ENCODE measurements around the gene VDR. TPM values are rescaled to one million over a fixed set of nuclear protein-coding genes. Genes with fewer than 3 reads are reported as not detected.
"Not testable (repeated sequence)": the region's sequence is repeated elsewhere in the genome, so short reads cannot be mapped to it uniquely, and the experiment has no call there.

VDR gene
- polyA plus RNA-seq, 10 donors, result 0.21 to 1.5 (median 0.44) TPM

DNA sequence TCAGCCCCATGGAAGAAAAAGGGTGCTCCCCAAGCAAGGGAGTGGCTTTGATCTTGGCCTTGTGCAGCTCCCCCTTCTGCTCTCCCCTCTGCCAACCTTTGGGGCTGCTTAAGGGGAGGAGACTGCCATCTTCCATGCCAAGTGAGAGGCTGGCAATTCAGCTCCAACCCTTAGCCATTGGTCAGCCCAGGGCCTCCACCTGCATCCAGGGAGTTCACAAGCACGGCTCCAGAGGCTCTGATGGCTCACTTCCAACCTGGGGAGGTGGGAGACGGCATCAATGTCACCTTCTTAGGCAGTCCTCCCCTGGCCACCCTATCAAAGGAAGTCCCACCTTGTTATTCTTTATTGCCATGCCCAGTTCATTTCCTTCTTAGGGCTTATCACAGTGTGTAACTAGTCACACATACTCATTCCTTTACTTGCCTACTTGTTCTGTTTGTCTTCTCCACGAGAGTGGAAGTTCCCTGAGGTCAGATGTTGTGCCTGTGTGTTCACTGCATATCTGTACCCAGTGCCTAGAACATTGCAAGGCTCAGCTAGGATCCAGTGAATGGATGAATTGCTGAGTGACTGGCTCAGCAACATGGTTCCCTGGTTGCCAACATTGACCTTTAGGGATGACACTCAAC, 90.1 kb downstream of the VDR start:
- no peak for DNase-seq

DNA sequence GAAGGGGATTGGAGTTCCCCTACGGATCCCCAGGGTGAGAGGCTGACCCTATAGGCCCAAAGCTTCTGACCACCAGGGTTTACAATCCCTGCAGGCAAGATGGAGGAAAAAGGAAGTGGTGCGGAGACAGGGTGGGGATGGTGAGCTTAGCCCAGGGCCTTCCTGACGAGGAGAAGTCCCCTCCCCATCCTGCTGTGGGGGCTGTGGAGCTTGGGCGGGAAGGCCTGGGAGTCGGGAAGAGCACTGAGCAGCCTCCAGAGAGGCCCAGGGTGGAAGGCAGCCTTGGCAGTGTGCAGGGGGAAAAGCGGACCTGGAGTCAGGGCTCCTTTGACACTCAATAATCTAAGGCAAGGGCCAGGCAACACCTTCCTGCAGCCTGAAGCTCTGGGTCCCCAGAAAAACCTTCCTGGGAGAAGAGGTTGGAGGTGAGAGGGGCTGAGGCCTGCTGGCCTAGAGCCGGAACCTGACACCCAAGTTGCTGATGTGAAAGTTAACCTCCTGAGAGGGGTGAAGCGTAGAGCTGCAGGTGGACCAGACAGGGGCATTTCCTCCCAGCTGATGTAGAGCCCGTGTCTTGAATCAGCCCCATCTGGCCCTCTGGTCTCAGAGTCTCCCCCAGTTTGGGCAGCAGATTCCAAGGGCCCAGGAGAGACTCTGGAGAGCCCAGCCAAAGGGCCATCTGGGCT, 91.1 kb downstream of the VDR start:
- DNase-seq, result peak in 1 of 3 donors; percentile 62

- peak; percentile 73 to 92 (median 89) for DNase-seq
These were observed 91.8 kb downstream of the VDR start for GRCh38 chr12:47812797-47813510.

DNA sequence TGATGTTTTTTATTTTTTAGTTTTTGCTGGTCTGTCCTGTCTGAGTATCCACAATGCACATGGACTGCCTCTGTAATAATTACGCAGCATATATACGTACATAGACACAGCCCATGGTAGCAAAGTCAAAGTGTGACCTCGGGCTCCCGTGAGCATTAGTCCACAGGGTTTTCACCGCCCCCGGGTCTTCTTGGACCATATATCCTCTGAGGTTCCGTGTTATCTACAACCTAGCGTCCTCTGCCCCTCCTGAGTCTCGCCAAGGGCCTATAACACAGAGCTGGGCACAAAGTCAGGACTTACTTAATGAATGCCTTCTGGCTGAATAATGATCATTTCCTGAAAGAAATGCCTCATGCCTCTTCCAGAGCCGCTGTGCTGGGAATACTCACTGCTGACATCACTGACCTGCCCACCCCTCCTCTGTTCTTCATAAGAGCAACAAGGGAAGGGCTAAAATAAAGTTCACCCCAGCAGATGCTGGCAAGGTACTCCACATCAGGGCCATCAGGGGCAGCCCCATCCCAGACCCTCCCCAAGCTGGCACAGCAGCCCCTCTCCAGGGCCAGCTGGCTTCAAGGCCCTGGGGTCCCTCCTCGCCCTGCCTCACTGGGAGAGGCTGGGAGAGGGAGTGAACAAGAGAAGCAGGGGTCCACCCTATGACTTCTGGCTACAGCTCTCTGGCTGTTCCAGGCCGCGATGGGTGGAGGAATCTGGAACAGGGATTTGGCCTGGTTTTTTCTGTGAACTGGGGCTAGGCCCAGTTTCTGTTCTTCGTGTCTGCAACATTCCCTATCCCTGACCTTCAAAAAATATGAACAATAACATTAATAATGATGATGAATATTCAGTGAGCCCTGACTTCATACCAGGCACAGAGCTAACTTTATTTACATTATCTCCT, 93.0 kb downstream of the VDR start:
- DNase-seq, result peak; percentile 68 to 94 (median 87)

- DNase-seq, result peak in 1 of 3 donors; percentile 34
These were observed 93.8 kb downstream of the VDR start for GRCh38 chr12:47811072-47811396.

DNA sequence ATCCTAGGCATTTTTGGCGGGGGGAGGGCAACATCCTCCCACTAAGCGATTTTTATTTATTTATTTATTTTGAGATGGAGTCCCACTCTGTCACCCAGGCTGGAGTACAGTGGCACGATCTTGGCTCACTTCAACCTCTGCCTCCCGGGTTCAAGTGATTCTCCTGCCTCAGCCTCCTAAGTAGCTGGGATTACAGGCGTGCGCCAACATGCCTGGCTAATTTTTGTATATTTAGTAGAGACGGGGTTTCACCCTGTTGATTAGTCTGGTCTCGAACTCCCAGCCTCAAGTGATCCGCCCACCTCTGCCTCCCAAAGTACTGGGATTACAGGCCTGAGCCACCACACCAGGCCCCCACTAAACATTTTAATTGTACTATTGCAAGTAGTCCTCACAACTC, 95.3 kb downstream of the VDR start:
- DNase-seq, result not testable (repeated sequence)

GRCh38 chr12:47808574-47809365, 96.0 kb downstream of the VDR start:
- no peak for DNase-seq

- DNase-seq, result peak in 2 of 3 donors; percentile 52 to 80
These were observed 96.7 kb downstream of the VDR start for GRCh38 chr12:47808050-47808449.

DNA sequence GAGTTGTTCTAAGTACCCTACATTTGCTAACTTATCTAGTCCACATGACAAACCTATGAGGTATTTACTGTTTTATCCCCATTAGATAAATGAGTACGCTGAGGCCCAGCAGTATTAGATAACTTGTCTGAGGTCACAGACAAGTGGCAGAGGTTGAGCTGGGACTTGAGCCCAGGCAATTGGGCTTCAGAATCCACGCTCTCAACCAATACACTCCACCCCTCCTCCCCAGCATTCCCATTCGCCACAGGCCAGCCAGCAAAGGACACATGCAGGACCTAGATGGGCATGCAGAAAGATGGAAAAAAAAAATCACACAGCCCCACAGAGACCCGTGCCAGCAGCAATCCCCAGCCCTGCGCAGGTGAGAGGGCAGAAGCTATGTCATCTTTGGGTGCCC, 97.5 kb downstream of the VDR start:
- DNase-seq, result no peak

- DNase-seq, result no peak
These were observed 99.4 kb downstream of the VDR start for GRCh38 chr12:47805417-47805816.

DNA sequence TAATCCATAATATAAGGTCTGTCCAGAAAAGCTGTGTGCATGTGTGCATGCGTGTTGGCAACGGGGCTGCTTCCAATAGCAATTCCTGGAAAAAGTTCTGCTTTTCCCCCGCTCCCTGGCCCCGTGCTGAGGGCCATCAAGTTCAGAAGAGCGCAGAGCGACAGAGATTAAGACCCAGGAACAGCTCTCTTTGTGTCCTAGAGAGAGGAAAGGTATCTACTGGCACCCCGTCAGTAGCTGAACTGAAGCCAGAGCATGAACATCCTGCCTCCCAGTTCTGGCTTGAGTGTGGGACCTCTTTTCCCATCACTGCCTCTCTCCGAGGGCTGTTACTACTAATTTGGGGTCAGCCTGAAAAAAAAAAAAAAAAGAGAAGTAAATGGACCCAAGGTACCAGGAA, 100.6 kb downstream of the VDR start:
- DNase-seq, result peak in 1 of 3 donors; percentile 58

DNA sequence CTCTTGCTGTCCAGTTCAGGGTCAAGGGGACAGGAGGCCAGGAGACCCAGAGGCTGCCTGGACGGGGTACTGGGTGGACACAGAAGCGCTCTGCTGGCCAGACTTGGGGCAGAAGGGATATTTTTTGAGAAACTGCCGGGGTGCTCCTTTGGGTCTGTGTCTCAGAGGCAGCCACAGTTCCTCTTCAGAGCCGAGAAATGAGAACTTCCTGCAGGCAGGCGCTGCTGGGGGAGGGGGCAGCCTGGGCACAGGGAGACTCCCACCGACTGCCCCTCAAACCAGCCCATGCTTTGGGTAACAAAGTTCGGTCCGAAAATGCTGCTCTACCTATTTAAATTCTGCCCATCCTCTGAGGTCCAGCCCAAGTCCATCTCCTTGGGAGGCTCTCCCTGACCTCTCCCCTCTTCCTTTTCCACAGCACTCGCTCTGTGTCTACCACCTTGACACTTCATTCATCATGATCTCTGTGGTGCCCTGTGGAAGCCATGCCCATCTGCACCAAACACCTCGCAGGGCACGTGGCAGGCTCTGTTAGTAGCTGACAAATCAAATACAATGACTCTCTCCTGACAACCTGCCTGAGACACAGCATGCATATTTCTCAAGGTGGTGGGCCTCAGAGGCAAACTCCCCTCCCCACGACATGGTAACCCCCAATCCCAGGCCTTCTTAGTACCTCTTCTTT, 101.5 kb downstream of the VDR start:
- no peak for DNase-seq

- no peak for DNase-seq
These were observed 102.5 kb downstream of the VDR start for GRCh38 chr12:47802312-47802711.

DNA sequence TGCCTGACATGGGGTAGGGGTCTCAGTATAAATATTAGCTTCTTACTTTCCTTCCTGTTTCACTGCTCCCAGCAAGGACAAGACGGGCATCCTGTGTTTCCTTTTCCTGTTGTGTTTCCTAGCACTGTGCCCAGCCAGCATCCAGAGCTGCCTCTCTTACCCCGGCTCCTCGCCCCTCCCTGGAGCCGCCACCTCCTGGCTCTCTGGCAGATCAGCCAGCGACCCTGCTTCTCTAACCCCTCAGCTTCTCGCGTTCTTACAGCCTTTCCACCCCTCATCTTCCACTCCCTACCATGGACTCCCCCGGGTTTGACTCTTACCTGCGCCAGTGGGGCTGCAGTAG, 102.9 kb downstream of the VDR start:
- DNase-seq, result no peak

DNA sequence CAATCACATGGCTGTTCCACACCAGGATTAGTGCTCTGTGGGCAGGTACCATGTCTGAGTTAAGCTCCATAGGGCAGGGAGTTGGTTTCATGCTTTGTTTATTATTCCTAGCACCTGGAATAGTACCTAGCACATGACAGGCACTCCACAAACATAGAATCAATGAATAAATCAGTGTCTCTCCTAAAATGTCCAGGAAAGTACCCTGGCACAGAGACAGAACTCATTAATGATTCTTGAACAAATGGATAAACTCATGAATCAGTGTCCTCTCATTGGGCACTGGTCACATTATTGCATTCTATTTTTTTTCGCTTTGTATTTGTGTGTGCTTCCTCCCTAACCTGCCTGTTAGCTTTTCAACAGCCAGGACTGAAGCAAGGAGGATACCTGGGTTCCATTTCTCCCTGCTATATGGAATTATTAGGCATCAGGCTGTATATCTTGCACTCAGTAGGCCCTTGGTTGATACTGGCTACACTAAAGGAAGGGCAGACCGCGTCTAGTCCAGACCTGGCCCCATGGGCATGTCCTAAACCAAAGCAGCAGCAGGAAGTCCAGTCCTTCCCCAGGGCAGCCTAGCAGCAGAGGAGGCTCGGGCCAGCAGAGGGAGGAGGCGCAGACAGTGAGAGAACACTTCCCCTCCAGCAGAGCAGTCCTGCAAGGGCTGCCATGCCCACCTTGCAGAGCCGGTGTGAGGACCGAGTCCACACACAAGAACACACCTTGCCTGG, 103.5 kb downstream of the VDR start:
- DNase-seq, result peak in 1 of 3 donors; percentile 45

GRCh38 chr12:47800582-47800981, 104.2 kb downstream of the VDR start:
- no peak for DNase-seq

DNA sequence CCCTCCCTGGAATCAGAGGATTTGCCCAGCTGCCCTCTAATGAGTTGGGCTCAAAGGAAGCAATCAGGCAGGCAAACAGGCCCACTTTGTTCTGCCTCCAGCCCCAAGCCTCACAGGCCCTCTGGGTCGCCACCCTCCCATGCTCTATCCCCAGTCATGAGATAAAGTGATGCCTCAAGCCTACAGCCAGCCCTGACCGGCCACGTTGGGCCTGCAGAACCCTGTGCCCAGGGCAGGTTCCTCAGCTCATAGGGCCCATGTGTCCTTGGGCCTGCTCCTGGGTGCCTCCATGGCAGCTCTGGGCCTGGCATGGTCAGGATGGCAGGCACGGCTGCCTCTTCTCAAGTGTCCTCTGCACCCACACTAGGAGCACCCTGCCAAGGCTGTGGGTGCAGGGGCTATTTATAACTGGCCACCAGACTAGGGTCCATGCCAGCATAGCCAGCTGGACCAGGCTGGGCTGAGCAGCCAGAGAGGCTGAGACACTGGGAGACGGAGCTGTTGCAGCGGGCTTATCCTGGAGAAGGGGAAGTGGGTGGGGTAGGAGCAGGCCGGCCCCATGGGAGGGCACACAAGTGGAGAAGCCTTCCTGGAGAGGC, 105.3 kb downstream of the VDR start:
- no peak for DNase-seq

DNA sequence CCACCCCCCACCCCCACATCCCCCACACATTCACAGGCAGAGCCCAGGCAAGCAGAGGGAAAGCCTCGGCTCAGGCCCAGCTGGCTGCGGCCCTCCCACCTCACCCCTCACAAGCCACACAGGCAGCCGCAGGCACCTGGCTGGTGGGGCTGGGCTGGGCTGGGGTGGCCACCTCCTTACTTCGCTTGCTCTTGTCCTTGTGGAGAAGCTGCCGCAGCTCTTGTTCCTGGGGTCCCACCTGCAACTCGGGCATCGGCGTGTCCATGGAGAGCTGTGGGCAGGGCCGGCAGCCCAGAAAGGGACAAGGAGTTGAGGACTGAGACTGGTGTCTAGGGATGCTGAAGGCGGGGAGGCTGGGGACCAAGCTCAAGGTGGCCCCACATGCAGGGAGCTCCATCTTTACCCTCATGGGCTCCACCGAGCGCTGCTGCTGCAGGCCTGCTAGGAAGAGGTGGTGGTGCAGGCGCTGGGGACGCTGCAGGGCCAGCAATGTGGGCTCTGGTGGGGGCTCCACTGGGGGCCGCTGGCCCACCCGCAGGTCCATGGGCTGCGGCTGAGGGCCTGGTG, 106.3 kb downstream of the VDR start:
- DNase-seq, result no peak

GRCh38 chr12:47797441-47797840, 107.4 kb downstream of the VDR start:
- no peak for DNase-seq
